ENCODE data around the gene FRMD5.

Gene FRMD5

GRCh38 chr15:43923553-43923952 lies 271.5 kb downstream of the FRMD5 start:
- Histone ChIP-seq H3K27ac (no peak overlapping the region), H3K9ac (no peak overlapping the region), H3K4me2 (no peak overlapping the region), H3K4me1 (ENCODE audit: low read depth, poor library complexity, severe bottlenecking) (no peaks in the 10 kb centered on the region), H3K27me3 (ENCODE audit: insufficient read depth, low read depth) (no peaks in the 10 kb centered on the region), H3K4me3 (IDR thresholded peaks at IDR 0.05; ENCODE audit: insufficient read depth, low read depth, low read length) (no peak overlapping the region), H3K79me2 (ENCODE audit: insufficient read depth, low read depth) (no peaks in the 10 kb centered on the region), H2AFZ (ENCODE audit: low read depth) (no peak overlapping the region), H4K20me1 (ENCODE audit: insufficient read depth) (no peaks in the 10 kb centered on the region), H3K36me3 (ENCODE audit: insufficient read depth) (no peaks in the 10 kb centered on the region)
- TF ChIP-seq CTCF (conservative IDR thresholded peaks at IDR 0.05; ENCODE audit: low read depth, low read length): no peak

- TF ChIP-seq CTCF (conservative IDR thresholded peaks at IDR 0.05; ENCODE audit: low read depth, low read length): no peak
- H3K4me1 ChIP-seq (ENCODE audit: low read depth, poor library complexity, severe bottlenecking): no peaks in the 10 kb centered on the region
Measured at GRCh38 chr15:43922021-43922420, 273.1 kb downstream of the FRMD5 start.

GRCh38 chr15:43920815-43921214 lies 274.3 kb downstream of the FRMD5 start:
- H3K4me2 ChIP-seq: no peak overlapping the region
- no peak overlapping the region for H3K27ac ChIP-seq
- H3K27me3 ChIP-seq (ENCODE audit: insufficient read depth, low read depth): no peaks in the 10 kb centered on the region
- TF ChIP-seq CTCF (conservative IDR thresholded peaks at IDR 0.05; ENCODE audit: low read depth, low read length): no peak
- H2AFZ ChIP-seq (ENCODE audit: low read depth): no peak overlapping the region
- no peaks in the 10 kb centered on the region for H4K20me1 ChIP-seq (ENCODE audit: insufficient read depth)
- H3K4me1 ChIP-seq (ENCODE audit: low read depth, poor library complexity, severe bottlenecking): no peaks in the 10 kb centered on the region
- no peak overlapping the region for H3K4me3 ChIP-seq (IDR thresholded peaks at IDR 0.05; ENCODE audit: insufficient read depth, low read depth, low read length)
- no peaks in the 10 kb centered on the region for H3K79me2 ChIP-seq (ENCODE audit: insufficient read depth, low read depth)
- no peaks in the 10 kb centered on the region for H3K36me3 ChIP-seq (ENCODE audit: insufficient read depth)
- no peak overlapping the region for H3K9ac ChIP-seq

More at GRCh38 chr15:43922021-43922420, 273.1 kb downstream of the FRMD5 start:
- Histone ChIP-seq H3K27me3 (ENCODE audit: insufficient read depth, low read depth) (no peaks in the 10 kb centered on the region), H3K36me3 (ENCODE audit: insufficient read depth) (no peaks in the 10 kb centered on the region), H3K4me3 (IDR thresholded peaks at IDR 0.05; ENCODE audit: insufficient read depth, low read depth, low read length) (no peak overlapping the region), H3K79me2 (ENCODE audit: insufficient read depth, low read depth) (no peaks in the 10 kb centered on the region), H3K4me2 (no peak overlapping the region), H2AFZ (ENCODE audit: low read depth) (no peak overlapping the region), H3K27ac (no peak overlapping the region), H3K9ac (no peak overlapping the region), H4K20me1 (ENCODE audit: insufficient read depth) (no peaks in the 10 kb centered on the region)

- H4K20me1 ChIP-seq (ENCODE audit: insufficient read depth): no peaks in the 10 kb centered on the region
- H3K4me3 ChIP-seq (IDR thresholded peaks at IDR 0.05; ENCODE audit: insufficient read depth, low read depth, low read length): no peak overlapping the region
- H3K27me3 ChIP-seq (ENCODE audit: insufficient read depth, low read depth): no peaks in the 10 kb centered on the region
- H3K4me2 ChIP-seq: no peak overlapping the region
- H3K27ac ChIP-seq: no peak overlapping the region
- no peak for TF ChIP-seq CTCF (conservative IDR thresholded peaks at IDR 0.05; ENCODE audit: low read depth, low read length)
- H3K9ac ChIP-seq: no peak overlapping the region
- H2AFZ ChIP-seq (ENCODE audit: low read depth): no peak overlapping the region
- no peaks in the 10 kb centered on the region for H3K4me1 ChIP-seq (ENCODE audit: low read depth, poor library complexity, severe bottlenecking)
- H3K36me3 ChIP-seq (ENCODE audit: insufficient read depth): no peaks in the 10 kb centered on the region
- no peaks in the 10 kb centered on the region for H3K79me2 ChIP-seq (ENCODE audit: insufficient read depth, low read depth)
Measured at GRCh38 chr15:43920254-43920600, 274.8 kb downstream of the FRMD5 start.
